Activated naive CD4-positive, alpha-beta T cell treated with anti-CD3 and anti-CD28 coated beads, Interleukin-2, amount 10 ng/mL, durations not matched to agents 7 days and 5 days (primary cell): Measurements from ENCODE around the gene PMAIP1.
A peak's percentile ranks its signal among the peaks of the same experiment; 100 is the strongest.

Experiments
- CTCF ChIA-PET: fragments of 350-600 bp; sonication (Branson Sonifier 250); formaldehyde crosslinking; loops from one replicate; lab custom pipeline; 2021; ENCODE audit warnings: antibody characterized with exemption; lab: Charles Lee
- DNase-seq: peaks from one replicate; pipeline ENCODE4 v3.0.0-alpha.2; 2020
- H3K27ac Mint-ChIP-seq: one replicate; pipeline ENCODE4 v1.8.0; 2021; ENCODE audit warnings: mild to moderate bottlenecking, moderate library complexity, mixed read lengths
- H3K27me3 Mint-ChIP-seq: one replicate; pipeline ENCODE4 v1.8.0; 2021; ENCODE audit warnings: mild to moderate bottlenecking, mixed read lengths
- H3K36me3 Mint-ChIP-seq: one replicate; pipeline ENCODE4 v1.8.0; 2021; ENCODE audit warnings: mixed read lengths
- H3K4me1 Mint-ChIP-seq: one replicate; pipeline ENCODE4 v1.8.0; 2021; ENCODE audit warnings: mixed read lengths
- H3K4me3 Mint-ChIP-seq: one replicate; pipeline ENCODE4 v1.8.0; 2021; ENCODE audit warnings: mild to moderate bottlenecking, moderate library complexity, mixed read lengths
- H3K9me3 Mint-ChIP-seq: one replicate; pipeline ENCODE4 v1.8.0; 2021; ENCODE audit warnings: mixed read lengths

PMAIP1 gene

GRCh38 chr18:59915606-59916005, 15.8 kb downstream of the PMAIP1 start:
- H3K27ac Mint-ChIP-seq, result no peak overlapping the region
- H3K4me3 Mint-ChIP-seq, result no peak overlapping the region
- no peak for DNase-seq
- no peaks in the 10 kb centered on the region for H3K36me3 Mint-ChIP-seq
- H3K9me3 Mint-ChIP-seq, result no peaks in the 10 kb centered on the region
- peaks cover 13% of the 10 kb centered on the region for H3K4me1 Mint-ChIP-seq
- CTCF ChIA-PET, result no interaction called here
- H3K27me3 Mint-ChIP-seq, result no peaks in the 10 kb centered on the region

DNA sequence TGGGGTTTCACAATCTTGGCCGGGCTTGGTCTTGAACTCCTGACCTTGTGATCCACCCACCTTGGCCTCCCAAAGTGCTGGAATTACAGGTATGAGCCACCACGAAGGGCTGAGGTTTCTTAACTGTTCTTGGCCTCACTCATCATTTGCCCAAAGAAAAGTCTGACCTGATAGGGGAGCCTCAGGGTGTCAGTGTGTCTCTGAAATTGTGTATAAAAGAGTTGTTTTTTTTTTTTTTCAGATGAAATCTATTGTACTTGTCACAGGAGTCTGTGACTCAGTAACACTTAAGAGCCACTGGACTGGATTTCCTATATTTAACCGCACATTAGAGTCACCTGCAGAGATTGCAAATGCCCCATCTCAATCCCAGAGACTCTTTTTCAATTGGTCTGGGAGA, 16.9 kb downstream of the PMAIP1 start:
- CTCF ChIA-PET, result interaction anchor here (0.6 kb wide), 1 partner anchor 12 kb away, joined by 3 read pairs; no protein-coding TSS in a partner anchor
- no peaks in the 10 kb centered on the region for H3K27me3 Mint-ChIP-seq
- H3K4me3 Mint-ChIP-seq, result no peak overlapping the region
- no peaks in the 10 kb centered on the region for H3K36me3 Mint-ChIP-seq
- no peak overlapping the region for H3K27ac Mint-ChIP-seq
- peaks cover 21% of the 10 kb centered on the region for H3K4me1 Mint-ChIP-seq
- no peaks in the 10 kb centered on the region for H3K9me3 Mint-ChIP-seq
- no peak for DNase-seq

DNA sequence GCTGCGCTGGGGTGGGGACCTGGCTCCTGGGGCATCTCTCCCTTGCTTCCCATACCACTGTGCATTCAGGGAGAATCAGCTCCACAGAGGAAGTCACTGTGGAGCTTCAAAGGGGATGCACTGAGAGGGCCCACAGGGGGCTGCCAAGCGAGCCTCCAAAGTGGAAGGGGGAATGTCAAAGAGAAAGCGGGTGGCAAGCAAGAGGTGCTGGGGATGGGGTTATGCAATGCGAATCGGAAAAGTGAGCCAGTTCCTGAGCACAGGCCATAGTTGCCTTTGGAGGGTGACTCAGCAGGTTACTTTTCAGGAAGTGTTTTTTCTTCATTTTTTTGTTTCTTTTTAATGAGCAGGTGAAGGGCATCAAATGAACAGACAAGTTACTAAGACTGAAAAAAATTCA, 17.6 kb downstream of the PMAIP1 start:
- Mint-ChIP-seq H3K4me1 (peaks cover 24% of the 10 kb centered on the region), H3K27me3 (no peaks in the 10 kb centered on the region), H3K4me3 (no peak overlapping the region), H3K36me3 (no peaks in the 10 kb centered on the region), H3K27ac (peak overlapping the region; percentile 15), H3K9me3 (no peaks in the 10 kb centered on the region)
- CTCF ChIA-PET, result interaction anchor here (0.6 kb wide), 1 partner anchor 12 kb away, joined by 3 read pairs; no protein-coding TSS in a partner anchor
- no peak for DNase-seq

- H3K27ac Mint-ChIP-seq, result no peak overlapping the region
- DNase-seq, result no peak
- no peaks in the 10 kb centered on the region for H3K36me3 Mint-ChIP-seq
- CTCF ChIA-PET, result interaction anchor here (1.9 kb wide), 1 partner anchor 13 kb away, joined by 7 read pairs; no protein-coding TSS in a partner anchor
- H3K27me3 Mint-ChIP-seq, result peaks cover 3% of the 10 kb centered on the region
- H3K9me3 Mint-ChIP-seq, result no peaks in the 10 kb centered on the region
- peaks cover 29% of the 10 kb centered on the region for H3K4me1 Mint-ChIP-seq
- H3K4me3 Mint-ChIP-seq, result no peak overlapping the region
These were observed 18.5 kb downstream of the PMAIP1 start for GRCh38 chr18:59918320-59918755.

DNA sequence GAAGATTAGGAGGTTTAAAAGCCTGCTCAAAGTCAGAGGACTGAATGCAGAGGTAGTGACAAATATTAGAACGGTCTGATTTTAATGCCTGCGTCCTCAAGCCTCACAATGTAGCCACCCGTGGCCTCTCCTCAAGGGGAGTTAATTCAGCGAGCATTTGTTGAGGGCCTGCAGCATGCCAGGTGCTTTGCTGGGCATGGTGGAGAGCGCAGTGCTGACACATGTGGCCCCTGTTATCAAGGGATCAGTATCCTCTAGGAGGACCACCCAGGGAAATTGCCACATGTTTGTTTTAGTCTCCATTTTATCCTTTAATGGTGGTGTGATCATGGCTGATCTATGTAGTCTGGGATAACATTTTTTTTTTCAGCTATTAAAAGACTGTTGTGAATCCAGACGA, 19.2 kb downstream of the PMAIP1 start:
- peaks cover 10% of the 10 kb centered on the region for H3K27me3 Mint-ChIP-seq
- no peaks in the 10 kb centered on the region for H3K36me3 Mint-ChIP-seq
- no peaks in the 10 kb centered on the region for H3K9me3 Mint-ChIP-seq
- DNase-seq, result no peak
- no peak overlapping the region for H3K27ac Mint-ChIP-seq
- peaks cover 32% of the 10 kb centered on the region for H3K4me1 Mint-ChIP-seq
- CTCF ChIA-PET, result interaction anchor here (1.9 kb wide), 1 partner anchor 14 kb away, joined by 7 read pairs; no protein-coding TSS in a partner anchor
- no peak overlapping the region for H3K4me3 Mint-ChIP-seq

- no peaks in the 10 kb centered on the region for H3K9me3 Mint-ChIP-seq
- H3K27me3 Mint-ChIP-seq, result peaks cover 14% of the 10 kb centered on the region
- no peaks in the 10 kb centered on the region for H3K36me3 Mint-ChIP-seq
- peak overlapping the region; percentile 20 for H3K27ac Mint-ChIP-seq
- peaks cover 32% of the 10 kb centered on the region for H3K4me1 Mint-ChIP-seq
- CTCF ChIA-PET, result no interaction called here
- H3K4me3 Mint-ChIP-seq, result no peak overlapping the region
- peak; percentile 78 for DNase-seq
These were observed 21.6 kb downstream of the PMAIP1 start for GRCh38 chr18:59921384-59921891.

GRCh38 chr18:59923539-59924196, 23.9 kb downstream of the PMAIP1 start:
- no peaks in the 10 kb centered on the region for H3K9me3 Mint-ChIP-seq
- H3K27me3 Mint-ChIP-seq, result peaks cover 14% of the 10 kb centered on the region
- CTCF ChIA-PET, result interaction anchor here (1.3 kb wide), 1 partner anchor 65 kb away, joined by 4 read pairs; no protein-coding TSS in a partner anchor
- H3K36me3 Mint-ChIP-seq, result no peaks in the 10 kb centered on the region
- H3K27ac Mint-ChIP-seq, result no peak overlapping the region
- H3K4me3 Mint-ChIP-seq, result no peak overlapping the region
- peaks cover 26% of the 10 kb centered on the region for H3K4me1 Mint-ChIP-seq
- DNase-seq, result no peak

DNA sequence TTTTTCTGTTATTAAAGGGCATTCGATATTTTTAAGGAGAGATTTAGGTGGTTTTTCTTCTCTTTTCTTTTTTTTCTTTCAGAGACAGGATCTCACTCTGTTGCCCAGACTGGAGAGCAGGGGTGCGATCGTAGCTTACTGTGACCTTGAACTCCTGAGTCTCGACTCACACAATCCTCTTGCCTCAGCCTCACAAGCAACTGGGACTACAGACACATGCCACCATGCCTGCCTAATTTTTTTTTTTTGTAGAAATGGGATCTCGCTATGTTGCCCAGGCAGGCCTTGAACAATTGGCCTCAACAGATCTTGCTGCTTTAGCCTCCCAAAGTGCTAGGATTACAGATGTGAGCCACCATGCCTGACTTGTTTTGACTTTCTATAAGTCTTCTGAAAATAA, 26.3 kb downstream of the PMAIP1 start:
- Mint-ChIP-seq H3K27me3 (peaks cover 14% of the 10 kb centered on the region), H3K9me3 (no peaks in the 10 kb centered on the region), H3K4me1 (peaks cover 23% of the 10 kb centered on the region), H3K36me3 (no peaks in the 10 kb centered on the region), H3K27ac (no peak overlapping the region), H3K4me3 (no peak overlapping the region)
- no peak for DNase-seq
- CTCF ChIA-PET, result no interaction called here

DNA sequence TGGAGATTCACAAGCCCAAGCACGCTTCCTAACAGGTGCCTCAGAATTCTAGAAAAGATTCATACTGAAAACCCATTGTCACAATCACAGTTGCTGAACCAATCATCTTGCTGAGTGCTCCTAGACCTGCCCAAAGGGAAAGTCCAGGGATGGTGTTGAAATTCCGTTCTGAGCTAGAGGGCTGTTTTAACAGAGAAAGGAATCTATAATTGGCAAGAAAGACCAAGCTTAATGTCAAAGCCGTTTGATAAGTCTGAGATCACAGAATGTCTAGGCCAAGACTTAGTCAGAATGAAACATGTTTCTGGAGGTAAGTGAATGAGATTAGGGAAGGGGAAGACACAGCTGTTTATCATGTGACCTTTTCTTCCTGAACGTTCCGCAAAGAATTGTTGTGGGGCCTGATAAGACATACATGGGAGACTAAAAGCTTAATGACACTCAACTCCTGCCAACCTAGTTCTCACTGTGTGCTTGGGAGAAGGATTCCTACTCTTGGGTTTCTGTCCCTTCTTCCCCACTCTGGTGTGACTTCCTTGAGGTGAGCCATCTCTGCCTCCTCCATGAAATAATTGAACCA, 27.5 kb downstream of the PMAIP1 start:
- Mint-ChIP-seq H3K27ac (no peak overlapping the region), H3K36me3 (no peaks in the 10 kb centered on the region), H3K4me1 (peaks cover 14% of the 10 kb centered on the region), H3K27me3 (peaks cover 14% of the 10 kb centered on the region), H3K9me3 (no peaks in the 10 kb centered on the region), H3K4me3 (no peak overlapping the region)
- DNase-seq, result no peak
- CTCF ChIA-PET, result interaction anchor here (0.6 to 2.0 kb wide), 3 partner anchors 39 to 91 kb away, joined by 3 to 6 read pairs (median 3); no protein-coding TSS in a partner anchor

GRCh38 chr18:59928201-59928600, 28.4 kb downstream of the PMAIP1 start:
- no peaks in the 10 kb centered on the region for H3K9me3 Mint-ChIP-seq
- CTCF ChIA-PET, result interaction anchor here (2.0 kb wide), 1 partner anchor 91 kb away, joined by 6 read pairs; no protein-coding TSS in a partner anchor
- H3K4me1 Mint-ChIP-seq, result peaks cover 10% of the 10 kb centered on the region
- H3K36me3 Mint-ChIP-seq, result no peaks in the 10 kb centered on the region
- peaks cover 12% of the 10 kb centered on the region for H3K27me3 Mint-ChIP-seq
- no peak for DNase-seq
- no peak overlapping the region for H3K27ac Mint-ChIP-seq
- H3K4me3 Mint-ChIP-seq, result no peak overlapping the region

- CTCF ChIA-PET, result no interaction called here
- no peak overlapping the region for H3K4me3 Mint-ChIP-seq
These were observed 30.0 kb downstream of the PMAIP1 start for GRCh38 chr18:59929621-59930295.

GRCh38 chr18:59932401-59932800, 32.6 kb downstream of the PMAIP1 start:
- DNase-seq, result no peak
- Mint-ChIP-seq H3K36me3 (no peaks in the 10 kb centered on the region), H3K4me3 (no peak overlapping the region), H3K9me3 (no peaks in the 10 kb centered on the region), H3K4me1 (no peaks in the 10 kb centered on the region), H3K27me3 (peaks cover 12% of the 10 kb centered on the region), H3K27ac (no peak overlapping the region)
- CTCF ChIA-PET, result no interaction called here

More at GRCh38 chr18:59929621-59930295, 30.0 kb downstream of the PMAIP1 start:
- H3K36me3 Mint-ChIP-seq, result no peaks in the 10 kb centered on the region
- no peaks in the 10 kb centered on the region for H3K9me3 Mint-ChIP-seq
- H3K27ac Mint-ChIP-seq, result no peak overlapping the region
- peaks cover 6% of the 10 kb centered on the region for H3K4me1 Mint-ChIP-seq
- H3K27me3 Mint-ChIP-seq, result no peaks in the 10 kb centered on the region
- no peak for DNase-seq

GRCh38 chr18:59938676-59939075, 38.9 kb downstream of the PMAIP1 start:
- no peak overlapping the region for H3K27ac Mint-ChIP-seq
- no peak for DNase-seq
- H3K36me3 Mint-ChIP-seq, result no peaks in the 10 kb centered on the region
- H3K9me3 Mint-ChIP-seq, result no peaks in the 10 kb centered on the region
- H3K27me3 Mint-ChIP-seq, result peaks cover 28% of the 10 kb centered on the region
- CTCF ChIA-PET, result no interaction called here
- no peak overlapping the region for H3K4me3 Mint-ChIP-seq
- H3K4me1 Mint-ChIP-seq, result no peaks in the 10 kb centered on the region

- H3K36me3 Mint-ChIP-seq, result no peaks in the 10 kb centered on the region
- H3K9me3 Mint-ChIP-seq, result no peaks in the 10 kb centered on the region
- no peak for DNase-seq
- no peaks in the 10 kb centered on the region for H3K4me1 Mint-ChIP-seq
- H3K4me3 Mint-ChIP-seq, result no peak overlapping the region
- CTCF ChIA-PET, result no interaction called here
- no peak overlapping the region for H3K27ac Mint-ChIP-seq
- peaks cover 28% of the 10 kb centered on the region for H3K27me3 Mint-ChIP-seq
These were observed 39.3 kb downstream of the PMAIP1 start for GRCh38 chr18:59939127-59939526.
